GM12864 (cell line): ENCODE results near the gene RASL10A.

Source experiments
- DNase-seq: peaks from one replicate; pipeline ENCODE4 v3.0.0-alpha.2; 2011; ENCODE audit warnings: low read depth
- H3K4me3 ChIP-seq: 2 replicates; pipeline ENCODE4 v1.5.1; 2011; ENCODE audit warnings: mild to moderate bottlenecking, low read depth, low read length, control low read depth
- TF ChIP-seq, protein P1 (sequence below): IDR thresholded peaks from 2 replicates; pipeline ENCODE4 v1.5.1; 2011; ENCODE audit warnings: low read depth, mild to moderate bottlenecking, moderate library complexity, low read length, control low read depth, inconsistent platforms; ENCODE audit errors: missing control alignments

RASL10A gene

DNA sequence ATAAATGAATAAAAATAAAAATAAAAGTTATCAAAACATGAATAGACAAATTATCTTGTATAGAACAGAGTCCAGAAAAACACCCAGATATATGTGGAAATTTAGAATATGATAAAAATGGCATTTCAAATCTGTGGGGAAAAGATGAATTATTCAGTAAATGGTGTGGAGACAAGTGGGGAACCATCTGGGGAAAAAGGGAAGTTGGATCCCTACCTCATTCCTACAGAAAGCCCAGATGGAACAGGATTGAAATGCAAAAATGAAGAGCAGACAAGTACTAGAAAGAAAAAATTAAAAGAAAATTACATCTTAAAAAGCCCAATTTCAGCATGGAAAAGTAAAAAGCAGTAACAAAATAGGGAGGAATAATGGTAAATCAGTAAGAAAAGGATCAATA lies 8.1 kb upstream of the RASL10A start:
- no peak overlapping the region for H3K4me3 ChIP-seq
- DNase-seq, result no peak
- TF ChIP-seq, protein P1, sequence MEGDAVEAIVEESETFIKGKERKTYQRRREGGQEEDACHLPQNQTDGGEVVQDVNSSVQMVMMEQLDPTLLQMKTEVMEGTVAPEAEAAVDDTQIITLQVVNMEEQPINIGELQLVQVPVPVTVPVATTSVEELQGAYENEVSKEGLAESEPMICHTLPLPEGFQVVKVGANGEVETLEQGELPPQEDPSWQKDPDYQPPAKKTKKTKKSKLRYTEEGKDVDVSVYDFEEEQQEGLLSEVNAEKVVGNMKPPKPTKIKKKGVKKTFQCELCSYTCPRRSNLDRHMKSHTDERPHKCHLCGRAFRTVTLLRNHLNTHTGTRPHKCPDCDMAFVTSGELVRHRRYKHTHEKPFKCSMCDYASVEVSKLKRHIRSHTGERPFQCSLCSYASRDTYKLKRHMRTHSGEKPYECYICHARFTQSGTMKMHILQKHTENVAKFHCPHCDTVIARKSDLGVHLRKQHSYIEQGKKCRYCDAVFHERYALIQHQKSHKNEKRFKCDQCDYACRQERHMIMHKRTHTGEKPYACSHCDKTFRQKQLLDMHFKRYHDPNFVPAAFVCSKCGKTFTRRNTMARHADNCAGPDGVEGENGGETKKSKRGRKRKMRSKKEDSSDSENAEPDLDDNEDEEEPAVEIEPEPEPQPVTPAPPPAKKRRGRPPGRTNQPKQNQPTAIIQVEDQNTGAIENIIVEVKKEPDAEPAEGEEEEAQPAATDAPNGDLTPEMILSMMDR, result no peak

DNA sequence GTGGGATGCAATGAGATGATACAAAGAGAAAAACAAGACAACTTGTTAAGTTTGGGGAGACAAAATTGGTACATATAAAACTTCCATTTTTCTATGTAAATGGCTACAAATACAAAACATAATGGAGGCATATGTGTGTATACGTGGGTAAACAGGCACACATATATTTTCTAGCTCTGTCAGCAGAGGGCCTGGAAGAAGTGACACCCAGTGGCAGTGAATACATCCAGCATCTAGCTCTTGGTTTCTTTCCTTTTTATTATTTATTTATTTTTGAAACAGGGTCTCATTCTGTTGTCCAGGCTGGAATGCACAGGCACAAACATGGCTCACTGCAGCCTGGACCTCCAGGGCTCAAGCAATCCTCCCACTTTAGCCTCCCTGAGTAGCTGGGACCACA lies 5.0 kb upstream of the RASL10A start:
- H3K4me3 ChIP-seq, result no peak overlapping the region
- TF ChIP-seq, protein P1, result no peak
- DNase-seq, result no peak

DNA sequence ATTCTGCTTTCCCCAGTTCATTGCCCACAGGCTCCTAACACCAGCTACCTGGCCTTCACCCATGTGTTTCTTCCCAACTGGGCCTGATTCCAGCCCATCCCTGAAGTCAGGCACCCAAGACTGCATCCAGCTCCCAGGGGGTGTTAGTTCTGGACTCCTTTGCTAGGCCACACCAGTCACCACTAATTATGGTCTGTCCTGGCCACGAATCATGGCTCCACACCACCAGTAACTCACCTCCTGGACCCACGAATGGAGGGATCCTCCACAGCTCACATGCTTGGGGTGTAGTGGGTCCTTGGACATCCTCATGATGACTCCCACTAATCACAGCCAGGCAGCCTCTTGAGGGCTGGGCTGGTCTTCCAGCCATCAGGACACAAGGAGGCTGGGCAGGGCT lies 3.6 kb upstream of the RASL10A start:
- TF ChIP-seq, protein P1, result no peak
- DNase-seq, result no peak
- no peak overlapping the region for H3K4me3 ChIP-seq

DNA sequence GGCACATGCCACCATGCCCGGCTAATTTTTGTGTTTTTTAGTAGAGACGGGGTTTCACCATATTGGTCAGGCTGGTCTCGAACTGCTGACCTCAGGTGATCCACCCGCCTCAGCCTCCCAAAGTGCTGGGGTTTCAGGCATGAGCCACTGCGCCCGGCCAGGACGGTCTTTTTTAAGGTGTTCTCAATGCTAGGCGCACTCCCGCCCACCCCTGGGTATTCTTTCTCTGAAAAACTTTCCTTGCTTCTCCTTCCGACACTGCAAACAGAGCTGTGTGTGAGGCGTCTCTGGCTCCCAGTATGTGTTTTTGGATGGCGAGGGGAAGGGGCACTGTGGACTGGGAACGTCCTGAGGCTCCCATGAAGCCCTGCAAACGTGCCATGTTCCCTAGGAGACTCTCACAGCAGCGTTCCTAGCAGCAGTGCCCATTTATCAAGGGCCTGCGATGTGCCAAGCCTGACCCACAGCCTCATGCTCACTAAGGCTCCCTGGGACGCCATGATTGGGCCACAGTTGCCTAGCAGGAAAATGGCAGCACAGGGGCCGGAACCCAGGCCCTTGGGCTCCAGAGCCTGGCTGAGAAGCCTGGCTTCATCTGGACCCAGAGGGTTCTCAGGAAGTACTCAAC lies 2.4 kb upstream of the RASL10A start:
- TF ChIP-seq, protein P1, result no peak
- no peak overlapping the region for H3K4me3 ChIP-seq
- DNase-seq, result no peak

DNA sequence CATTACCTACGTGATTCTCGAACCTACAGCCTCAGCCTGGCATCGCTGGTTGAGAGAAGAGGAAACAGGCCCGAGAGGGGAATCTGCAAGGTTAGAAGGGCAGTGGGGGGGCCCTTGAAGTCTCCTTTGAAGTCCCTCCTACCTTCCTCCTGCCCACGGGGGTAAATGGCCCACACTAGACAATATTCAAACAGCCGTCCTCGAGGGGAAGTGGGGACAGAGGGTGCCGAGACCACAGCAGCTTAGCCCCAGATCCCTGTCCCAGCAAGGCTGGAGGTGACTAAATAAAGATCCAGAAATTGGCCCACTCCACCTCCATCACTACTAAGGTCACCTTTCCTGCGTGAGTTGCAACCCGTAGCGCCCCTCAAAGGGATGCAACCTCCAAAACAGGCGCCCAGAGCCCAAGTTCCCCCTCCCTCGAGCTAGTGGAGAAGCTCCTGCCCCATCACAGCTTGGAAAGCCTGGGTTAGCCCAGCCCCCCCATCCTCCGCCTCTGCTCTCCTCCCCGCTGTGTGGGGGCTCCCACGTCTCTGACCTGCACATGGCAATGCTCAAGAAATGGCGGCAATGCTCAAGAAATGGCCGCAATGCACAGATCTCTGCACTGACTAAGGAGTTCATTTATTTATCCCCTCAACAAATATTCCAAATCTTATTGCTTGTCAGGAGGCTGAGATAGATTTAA lies 788 bp upstream of the RASL10A start:
- DNase-seq, result no peak
- H3K4me3 ChIP-seq, result no peak overlapping the region
- TF ChIP-seq, protein P1, result no peak

DNA sequence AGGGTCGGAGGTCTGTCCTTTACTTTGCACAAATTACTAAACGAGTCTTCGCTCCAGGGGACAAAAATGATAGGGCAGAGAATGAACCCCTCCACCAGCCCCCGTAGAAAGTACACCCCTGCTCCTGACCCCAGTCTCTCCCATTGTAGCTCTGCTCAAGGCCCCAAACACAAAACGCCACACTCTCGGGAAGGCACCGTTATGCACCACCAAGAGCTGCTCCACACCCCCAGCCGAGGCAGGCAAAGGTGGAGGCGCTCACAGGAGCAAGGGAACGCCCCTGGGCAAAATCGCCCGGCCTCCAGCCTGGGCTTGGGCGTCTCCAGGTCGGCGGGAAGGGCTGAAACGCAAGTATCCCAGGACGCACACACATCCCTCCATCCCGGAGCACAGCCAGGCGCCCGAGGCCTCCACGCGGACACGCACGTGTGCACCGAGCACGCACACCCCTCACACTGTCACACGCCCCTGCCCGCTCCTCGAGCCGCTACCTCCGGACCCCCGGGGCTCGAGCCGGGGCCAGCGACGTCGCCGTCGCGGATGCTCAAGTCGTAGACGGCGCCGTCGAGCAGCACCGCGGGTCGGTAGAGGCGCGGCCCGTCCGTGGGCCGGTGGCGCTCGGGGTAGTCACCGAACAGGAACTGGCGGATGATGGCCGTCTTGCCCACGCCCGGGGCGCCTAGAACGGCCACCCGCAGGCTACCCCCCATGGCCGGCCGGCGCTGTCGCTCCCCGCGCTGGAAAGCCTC lies 786 bp downstream of the RASL10A start:
- TF ChIP-seq, protein P1, result no peak
- no peak for DNase-seq
- no peak overlapping the region for H3K4me3 ChIP-seq
